Neural progenitor cell (in vitro differentiated cells): Measurements from ENCODE around the gene COL8A1. TPM values are rescaled to one million over a fixed set of nuclear protein-coding genes. Genes with fewer than 3 reads are reported as not detected.

Source experiments
- DNase-seq: peaks from one replicate; pipeline ENCODE4 v3.0.0-alpha.2; 2016; ENCODE audit warnings: low spot score
- H2AFZ ChIP-seq: fragments of 200-600 bp; sonication (generic); replicated peaks from 2 replicates; pipeline ENCODE4 v1.6.1; 2016; ENCODE audit warnings: antibody characterized with exemption
- H3F3A ChIP-seq: fragments of 200-600 bp; sonication (generic); 2 replicates; pipeline ENCODE4 v1.6.1; 2016; ENCODE audit warnings: antibody characterized with exemption, low read depth
- H3K27ac ChIP-seq: fragments of 200-600 bp; sonication (generic); 2 replicates; pipeline ENCODE4 v1.5.1; 2016; ENCODE audit warnings: mild to moderate bottlenecking
- H3K27me3 ChIP-seq: fragments of 200-600 bp; sonication (generic); 2 replicates; pipeline ENCODE4 v1.6.1; 2016; ENCODE audit warnings: mild to moderate bottlenecking, moderate library complexity
- H3K36me3 ChIP-seq: fragments of 200-600 bp; sonication (generic); 2 replicates; pipeline ENCODE4 v1.5.1; 2016
- H3K4me1 ChIP-seq: fragments of 200-600 bp; sonication (generic); 2 replicates; pipeline ENCODE4 v1.6.1; 2016; ENCODE audit warnings: mixed run types
- H3K4me2 ChIP-seq: fragments of 200-600 bp; sonication (generic); 2 replicates; pipeline ENCODE4 v1.6.1; 2016
- H3K4me3 ChIP-seq: fragments of 200-600 bp; sonication (generic); 2 replicates; pipeline ENCODE4 v1.5.1; 2016
- H3K79me2 ChIP-seq: fragments of 200-600 bp; sonication (generic); 2 replicates; pipeline ENCODE4 v1.6.1; 2016; ENCODE audit warnings: low read depth
- H3K9ac ChIP-seq: fragments of 200-600 bp; sonication (generic); 2 replicates; pipeline ENCODE4 v1.6.1; 2016
- H3K9me3 ChIP-seq: fragments of 200-600 bp; sonication (generic); 2 replicates; pipeline ENCODE4 v1.5.1; 2016; ENCODE audit warnings: low read depth
- H4K20me1 ChIP-seq: fragments of 200-600 bp; sonication (generic); 2 replicates; pipeline ENCODE4 v1.6.1; 2016; ENCODE audit warnings: low read depth
- H3K27ac Mint-ChIP-seq: 3 replicates; pipeline ENCODE4 v1.8.0; 2021; ENCODE audit warnings: mixed read lengths
- H3K27me3 Mint-ChIP-seq: 2 replicates; pipeline ENCODE4 v1.8.0; 2022; ENCODE audit warnings: low read depth, mild to moderate bottlenecking, inconsistent platforms, moderate library complexity, mixed read lengths; ENCODE audit not compliant: insufficient read depth
- H3K36me3 Mint-ChIP-seq: 3 replicates; pipeline ENCODE4 v1.8.0; 2021; ENCODE audit warnings: mixed read lengths
- H3K4me1 Mint-ChIP-seq: 3 replicates; pipeline ENCODE4 v1.8.0; 2021; ENCODE audit warnings: mixed read lengths
- H3K4me3 Mint-ChIP-seq: 3 replicates; pipeline ENCODE4 v1.8.0; 2021; ENCODE audit warnings: mild to moderate bottlenecking, moderate library complexity, mixed read lengths
- H3K9me3 Mint-ChIP-seq: 3 replicates; pipeline ENCODE4 v1.8.0; 2020; ENCODE audit warnings: mixed read lengths
- EZH2 ChIP-seq: fragments of 200-600 bp; sonication (generic); IDR thresholded peaks from 2 replicates; pipeline ENCODE4 v1.6.1; 2017; ENCODE audit warnings: antibody characterized with exemption, mild to moderate bottlenecking, moderate library complexity
- EZH2phosphoT487 ChIP-seq: fragments of 200-600 bp; sonication (generic); IDR thresholded peaks from 2 replicates; pipeline ENCODE4 v1.6.1; 2017; ENCODE audit warnings: antibody characterized with exemption
- total RNA-seq: library from RNA; depleted of rRNA; stranded (reverse); fragments of >200 nt; gene quantifications from 2 replicates; pipeline ENCODE4 v1.2.3, GENCODE V29; 2015; ENCODE audit warnings: low replicate concordance
- TF ChIP-seq, protein P1 (sequence below): fragments of 200-600 bp; sonication (generic); IDR thresholded peaks from 2 replicates; pipeline ENCODE4 v1.5.1; 2017; ENCODE audit warnings: antibody characterized with exemption, mild to moderate bottlenecking

Gene COL8A1
- total RNA-seq, 1 donor from 2014 or later: not detected

DNA sequence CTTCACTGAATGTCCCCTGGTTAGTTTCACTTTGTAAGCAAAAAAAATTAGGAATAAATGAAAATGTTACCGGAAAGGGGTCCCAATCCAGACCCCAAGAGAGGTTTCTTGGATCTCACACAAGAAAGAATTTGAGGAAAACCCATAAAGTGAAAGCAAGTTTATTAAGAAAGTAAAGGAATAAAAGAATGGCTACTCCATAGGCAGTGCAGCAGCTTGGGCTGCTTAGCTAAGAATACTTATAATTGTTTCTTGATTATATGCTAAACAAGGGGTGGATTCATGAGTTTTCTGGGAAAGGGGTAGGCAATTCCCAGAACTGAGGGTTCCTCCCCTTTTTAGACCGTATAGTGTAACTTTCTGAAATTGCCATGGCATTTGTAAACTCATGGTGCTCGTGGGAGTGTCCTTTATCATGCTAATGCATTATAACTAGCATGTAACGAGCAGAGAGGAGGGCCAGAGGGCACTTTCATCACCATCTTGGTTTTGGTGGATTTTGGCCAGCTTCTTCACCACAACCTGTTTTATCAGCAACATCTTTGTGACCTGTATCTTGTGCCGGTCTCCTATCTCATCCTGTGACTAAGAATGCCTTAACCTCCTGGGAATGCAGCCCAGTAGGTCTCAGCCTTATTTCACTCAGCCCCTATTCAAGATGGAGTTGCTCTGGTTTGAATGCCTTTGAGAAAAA, 138.3 kb downstream of the COL8A1 start:
- no peaks in the 10 kb centered on the region for H3K4me1 ChIP-seq
- H2AFZ ChIP-seq: no peak overlapping the region
- H3K4me2 ChIP-seq: no peak overlapping the region
- no peaks in the 10 kb centered on the region for H3F3A ChIP-seq
- H3K9me3 Mint-ChIP-seq: no peaks in the 10 kb centered on the region
- H3K79me2 ChIP-seq: no peaks in the 10 kb centered on the region
- H3K4me3 Mint-ChIP-seq: no peak overlapping the region
- no peak overlapping the region for H3K4me3 ChIP-seq
- no peak for DNase-seq
- TF ChIP-seq, protein P1, sequence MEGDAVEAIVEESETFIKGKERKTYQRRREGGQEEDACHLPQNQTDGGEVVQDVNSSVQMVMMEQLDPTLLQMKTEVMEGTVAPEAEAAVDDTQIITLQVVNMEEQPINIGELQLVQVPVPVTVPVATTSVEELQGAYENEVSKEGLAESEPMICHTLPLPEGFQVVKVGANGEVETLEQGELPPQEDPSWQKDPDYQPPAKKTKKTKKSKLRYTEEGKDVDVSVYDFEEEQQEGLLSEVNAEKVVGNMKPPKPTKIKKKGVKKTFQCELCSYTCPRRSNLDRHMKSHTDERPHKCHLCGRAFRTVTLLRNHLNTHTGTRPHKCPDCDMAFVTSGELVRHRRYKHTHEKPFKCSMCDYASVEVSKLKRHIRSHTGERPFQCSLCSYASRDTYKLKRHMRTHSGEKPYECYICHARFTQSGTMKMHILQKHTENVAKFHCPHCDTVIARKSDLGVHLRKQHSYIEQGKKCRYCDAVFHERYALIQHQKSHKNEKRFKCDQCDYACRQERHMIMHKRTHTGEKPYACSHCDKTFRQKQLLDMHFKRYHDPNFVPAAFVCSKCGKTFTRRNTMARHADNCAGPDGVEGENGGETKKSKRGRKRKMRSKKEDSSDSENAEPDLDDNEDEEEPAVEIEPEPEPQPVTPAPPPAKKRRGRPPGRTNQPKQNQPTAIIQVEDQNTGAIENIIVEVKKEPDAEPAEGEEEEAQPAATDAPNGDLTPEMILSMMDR: no peak
- TF ChIP-seq EZH2 (no peak), EZH2phosphoT487 (no peak)
- H3K27ac ChIP-seq: no peak overlapping the region
- no peaks in the 10 kb centered on the region for H3K9me3 ChIP-seq
- no peaks in the 10 kb centered on the region for H3K36me3 ChIP-seq
- no peak overlapping the region for H3K9ac ChIP-seq
- no peaks in the 10 kb centered on the region for H3K36me3 Mint-ChIP-seq
- H4K20me1 ChIP-seq: no peaks in the 10 kb centered on the region
- H3K27me3 ChIP-seq: no peaks in the 10 kb centered on the region
- H3K27ac Mint-ChIP-seq: no peak overlapping the region
- peaks cover 2% of the 10 kb centered on the region for H3K27me3 Mint-ChIP-seq
- no peaks in the 10 kb centered on the region for H3K4me1 Mint-ChIP-seq

DNA sequence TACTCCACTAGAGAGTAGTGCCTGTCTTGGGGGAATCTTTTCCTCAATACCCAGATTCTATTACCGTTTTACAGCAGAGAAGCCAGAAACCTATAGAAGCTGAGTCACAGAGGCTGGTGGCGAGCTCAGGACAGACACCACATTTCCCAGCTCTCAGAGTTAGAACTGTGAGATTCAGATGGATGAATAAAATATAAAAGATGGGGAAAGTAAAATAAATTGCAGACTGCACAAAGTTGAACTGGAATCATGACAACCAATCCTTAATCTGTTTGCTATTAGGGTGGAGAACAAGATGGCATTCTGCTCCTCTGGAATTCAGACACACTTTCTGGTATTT, 138.8 kb downstream of the COL8A1 start:
- H3K4me3 ChIP-seq: no peak overlapping the region
- Mint-ChIP-seq H3K27ac (no peak overlapping the region), H3K9me3 (no peaks in the 10 kb centered on the region), H3K36me3 (no peaks in the 10 kb centered on the region), H3K27me3 (peaks cover 2% of the 10 kb centered on the region), H3K4me1 (no peaks in the 10 kb centered on the region), H3K4me3 (no peak overlapping the region)
- no peak for TF ChIP-seq EZH2phosphoT487
- TF ChIP-seq, protein P1: no peak
- TF ChIP-seq EZH2: no peak
- no peak overlapping the region for H2AFZ ChIP-seq
- H3K36me3 ChIP-seq: no peaks in the 10 kb centered on the region
- no peaks in the 10 kb centered on the region for H3K9me3 ChIP-seq
- no peaks in the 10 kb centered on the region for H3K27me3 ChIP-seq
- H4K20me1 ChIP-seq: no peaks in the 10 kb centered on the region
- H3K27ac ChIP-seq: no peak overlapping the region
- no peak for DNase-seq
- no peak overlapping the region for H3K9ac ChIP-seq
- H3F3A ChIP-seq: no peaks in the 10 kb centered on the region
- H3K79me2 ChIP-seq: no peaks in the 10 kb centered on the region
- no peaks in the 10 kb centered on the region for H3K4me1 ChIP-seq
- H3K4me2 ChIP-seq: no peak overlapping the region

DNA sequence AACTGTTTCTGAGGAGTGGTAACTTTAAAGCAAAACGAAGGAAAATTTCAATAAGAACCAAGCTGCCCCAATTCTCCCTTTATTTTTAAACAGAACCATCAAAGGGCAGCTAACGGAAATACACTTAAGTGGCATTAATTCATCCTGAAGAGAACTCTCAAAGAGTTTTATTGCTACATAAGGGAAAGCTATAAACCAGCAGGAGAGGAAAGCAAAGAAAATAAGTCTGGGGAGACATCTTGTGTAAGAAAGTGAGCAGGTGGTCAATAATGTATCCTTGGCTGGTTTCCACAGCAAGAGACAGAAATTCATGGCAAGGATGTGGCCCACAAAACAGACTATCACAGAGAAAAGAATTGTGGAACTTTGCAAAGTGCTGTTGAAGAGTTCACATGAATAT, 139.3 kb downstream of the COL8A1 start:
- no peaks in the 10 kb centered on the region for H3K9me3 ChIP-seq
- TF ChIP-seq, protein P1: no peak
- TF ChIP-seq EZH2 (no peak), EZH2phosphoT487 (no peak)
- no peak overlapping the region for H3K4me3 ChIP-seq
- no peak overlapping the region for H3K9ac ChIP-seq
- Mint-ChIP-seq H3K4me1 (no peaks in the 10 kb centered on the region), H3K9me3 (no peaks in the 10 kb centered on the region), H3K27me3 (peaks cover 2% of the 10 kb centered on the region), H3K27ac (no peak overlapping the region), H3K36me3 (no peaks in the 10 kb centered on the region), H3K4me3 (no peak overlapping the region)
- H3K4me2 ChIP-seq: no peak overlapping the region
- no peaks in the 10 kb centered on the region for H3F3A ChIP-seq
- no peaks in the 10 kb centered on the region for H3K4me1 ChIP-seq
- no peaks in the 10 kb centered on the region for H4K20me1 ChIP-seq
- no peak overlapping the region for H2AFZ ChIP-seq
- DNase-seq: no peak
- H3K27me3 ChIP-seq: no peaks in the 10 kb centered on the region
- no peak overlapping the region for H3K27ac ChIP-seq
- H3K36me3 ChIP-seq: no peaks in the 10 kb centered on the region
- no peaks in the 10 kb centered on the region for H3K79me2 ChIP-seq
